SU-DHL-6 (cell line): ENCODE results near the gene PPP2R2B.

ENCODE experiments used
- H2AFZ ChIP-seq: fragments of 200-600 bp; sonication (generic); 2 replicates; pipeline ENCODE4 v1.6.1; 2014; ENCODE audit warnings: low read depth, mild to moderate bottlenecking, moderate library complexity, mixed read lengths, antibody characterized with exemption, low read length; ENCODE audit not compliant: severe bottlenecking
- H3F3A ChIP-seq: fragments of 200-600 bp; shearing (Covaris generic); 2 replicates; pipeline ENCODE4 v1.6.0; 2016; ENCODE audit warnings: antibody characterized with exemption, mild to moderate bottlenecking; ENCODE audit not compliant: insufficient read depth
- H3K27ac ChIP-seq: fragments of 200-600 bp; sonication (generic); 2 replicates; pipeline ENCODE4 v1.5.1; 2016; ENCODE audit warnings: low read depth, mild to moderate bottlenecking, low read length, moderate library complexity, mixed read lengths
- H3K27me3 ChIP-seq: fragments of 200-600 bp; sonication (generic), shearing (Covaris generic); 2 replicates; pipeline ENCODE4 v1.6.0; 2014; ENCODE audit warnings: mild to moderate bottlenecking, low read length
- H3K36me3 ChIP-seq: fragments of 200-600 bp; sonication (generic); 2 replicates; pipeline ENCODE4 v1.6.1; 2014; ENCODE audit warnings: mild to moderate bottlenecking, low read length, mixed read lengths
- H3K4me2 ChIP-seq: fragments of 300-600, 200-600 bp; shearing (Covaris generic), sonication (generic); 2 replicates; pipeline ENCODE4 v1.6.0; 2014; ENCODE audit warnings: low read length, low read depth, mild to moderate bottlenecking; ENCODE audit not compliant: poor library complexity, severe bottlenecking
- H3K4me3 ChIP-seq: fragments of 200-600 bp; sonication (generic); 2 replicates; pipeline ENCODE4 v1.5.1; 2014; ENCODE audit warnings: antibody characterized with exemption, low read length, mild to moderate bottlenecking, mixed read lengths; ENCODE audit not compliant: insufficient read depth, poor library complexity, severe bottlenecking
- H3K79me2 ChIP-seq: fragments of 200-600 bp; sonication (generic); 2 replicates; pipeline ENCODE4 v1.6.1; 2014; ENCODE audit warnings: mild to moderate bottlenecking, low read length, moderate library complexity; ENCODE audit not compliant: insufficient read depth
- H3K9ac ChIP-seq: fragments of 200-600 bp; sonication (generic); 2 replicates; pipeline ENCODE4 v1.7.0; 2014; ENCODE audit warnings: mild to moderate bottlenecking, low read length
- H3K9me2 ChIP-seq: fragments of 200-600 bp; sonication (generic); replicated peaks from 2 replicates; pipeline ENCODE4 v1.6.1; 2014; ENCODE audit warnings: low read length; ENCODE audit not compliant: insufficient read depth
- H3K9me3 ChIP-seq: fragments of 200-600 bp; sonication (generic); 2 replicates; pipeline ENCODE4 v1.6.1; 2014; ENCODE audit warnings: low read length, mixed read lengths; ENCODE audit not compliant: insufficient read depth
- H4K20me1 ChIP-seq: fragments of 200-600 bp; sonication (generic); 2 replicates; pipeline ENCODE4 v1.6.1; 2014; ENCODE audit warnings: low read depth, mild to moderate bottlenecking, antibody characterized with exemption, low read length, moderate library complexity, mixed read lengths
- CTCF ChIP-seq: fragments of 200-600 bp; sonication (generic); IDR thresholded peaks from one replicate; pipeline ENCODE4 v1.5.1; 2017; ENCODE audit warnings: antibody characterized with exemption, mild to moderate bottlenecking, low read length, moderate library complexity; ENCODE audit not compliant: insufficient read depth, poor library complexity, severe bottlenecking
- EZH2phosphoT487 ChIP-seq: fragments of 200-600 bp; sonication (generic), shearing (Covaris generic); conservative IDR thresholded peaks from 2 replicates; pipeline ENCODE4 v1.6.1; 2018; ENCODE audit warnings: mild to moderate bottlenecking, antibody characterized with exemption, low read length, moderate library complexity, mixed read lengths

The PPP2R2B gene

DNA sequence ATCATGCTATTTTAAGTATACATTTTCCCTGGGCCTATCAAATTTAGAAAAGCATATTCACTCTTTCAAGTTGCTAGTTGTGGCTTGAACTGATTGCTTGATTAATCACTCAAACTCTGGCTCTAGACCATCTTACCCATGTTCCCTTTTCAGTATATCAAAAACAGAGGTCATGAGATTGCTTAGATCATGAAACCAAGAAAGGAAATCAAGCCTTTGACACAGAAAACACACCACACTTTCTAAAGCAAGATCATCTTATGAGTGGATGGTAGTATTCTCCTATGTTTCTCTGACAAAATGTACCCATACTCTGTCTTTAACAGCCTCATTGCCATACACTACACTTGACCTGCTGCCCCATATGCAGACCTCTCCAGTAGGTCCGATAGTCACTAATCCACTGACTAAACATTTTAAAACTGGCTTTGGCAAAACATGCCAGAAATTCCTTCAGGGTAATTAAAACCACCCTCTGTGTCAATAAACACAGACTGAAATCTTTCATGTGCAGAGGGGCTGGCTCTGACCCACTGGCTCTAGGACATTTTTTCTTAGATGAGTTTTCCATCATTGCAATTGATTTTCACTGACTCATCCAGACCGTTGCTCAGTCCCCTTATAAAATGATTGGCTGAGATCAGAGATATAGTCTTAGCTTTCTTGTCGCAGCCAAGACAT is 18.2 kb downstream of the PPP2R2B start:
- Histone ChIP-seq H3K4me2 (no peak overlapping the region), H3K27ac (no peak overlapping the region), H3K9me2 (no peaks in the 10 kb centered on the region), H3K79me2 (no peaks in the 10 kb centered on the region), H3K27me3 (no peaks in the 10 kb centered on the region), H3F3A (no peaks in the 10 kb centered on the region), H3K4me3 (no peak overlapping the region), H3K9ac (no peak overlapping the region), H3K9me3 (no peaks in the 10 kb centered on the region), H2AFZ (no peak overlapping the region), H4K20me1 (no peaks in the 10 kb centered on the region), H3K36me3 (no peaks in the 10 kb centered on the region)
- TF ChIP-seq EZH2phosphoT487: no peak
- TF ChIP-seq CTCF: no peak

GRCh38 chr5:146852089-146852488 is 26.5 kb downstream of the PPP2R2B start:
- no peak overlapping the region for H3K27ac ChIP-seq
- H3K27me3 ChIP-seq: no peaks in the 10 kb centered on the region
- no peak overlapping the region for H2AFZ ChIP-seq
- H3K9me2 ChIP-seq: no peaks in the 10 kb centered on the region
- H3F3A ChIP-seq: no peaks in the 10 kb centered on the region
- no peak overlapping the region for H3K4me2 ChIP-seq
- no peaks in the 10 kb centered on the region for H4K20me1 ChIP-seq
- no peak overlapping the region for H3K9ac ChIP-seq
- H3K9me3 ChIP-seq: no peaks in the 10 kb centered on the region
- H3K79me2 ChIP-seq: no peaks in the 10 kb centered on the region
- no peak for TF ChIP-seq CTCF
- no peak for TF ChIP-seq EZH2phosphoT487
- no peak overlapping the region for H3K4me3 ChIP-seq
- H3K36me3 ChIP-seq: no peaks in the 10 kb centered on the region

GRCh38 chr5:146851133-146851532 is 27.4 kb downstream of the PPP2R2B start:
- no peaks in the 10 kb centered on the region for H3K79me2 ChIP-seq
- no peaks in the 10 kb centered on the region for H3K27me3 ChIP-seq
- H4K20me1 ChIP-seq: no peaks in the 10 kb centered on the region
- H3K9me3 ChIP-seq: no peaks in the 10 kb centered on the region
- no peak overlapping the region for H2AFZ ChIP-seq
- TF ChIP-seq CTCF: no peak
- TF ChIP-seq EZH2phosphoT487: no peak
- H3K36me3 ChIP-seq: no peaks in the 10 kb centered on the region
- no peak overlapping the region for H3K4me2 ChIP-seq
- no peak overlapping the region for H3K9ac ChIP-seq
- no peaks in the 10 kb centered on the region for H3K9me2 ChIP-seq
- no peaks in the 10 kb centered on the region for H3F3A ChIP-seq
- no peak overlapping the region for H3K4me3 ChIP-seq
- no peak overlapping the region for H3K27ac ChIP-seq
